Osteoblast (primary cell): ENCODE results near the gene ZNF558. TPM values are rescaled to one million over a fixed set of nuclear protein-coding genes. Genes with fewer than 3 reads are reported as not detected.
"Not testable (repeated sequence)": the region's sequence is repeated elsewhere in the genome, so short reads cannot be mapped to it uniquely, and the experiment has no call there.

ENCODE experiments used
- DNase-seq: peaks from one replicate; pipeline ENCODE4 v3.0.0; 2011; ENCODE audit warnings: low spot score, mixed read lengths; ENCODE audit not compliant: insufficient read length; ENCODE audit errors: missing footprints
- H2AFZ ChIP-seq: 2 replicates; pipeline ENCODE4 v1.6.0; 2011; ENCODE audit warnings: mild to moderate bottlenecking, low read length
- H3K27ac ChIP-seq: 2 replicates; pipeline ENCODE4 v1.5.1; 2011; ENCODE audit warnings: mild to moderate bottlenecking, low read depth, low read length, moderate library complexity
- H3K27me3 ChIP-seq: 2 replicates; pipeline ENCODE4 v1.6.0; 2012; ENCODE audit warnings: mild to moderate bottlenecking, control low read depth, inconsistent platforms, low read length, moderate library complexity; ENCODE audit not compliant: insufficient read depth
- H3K36me3 ChIP-seq: 2 replicates; pipeline ENCODE4 v1.5.1; 2011; ENCODE audit warnings: mild to moderate bottlenecking, low read length, control low read depth, moderate library complexity; ENCODE audit not compliant: insufficient read depth
- H3K4me1 ChIP-seq: 2 replicates; pipeline ENCODE4 v1.5.1; 2011; ENCODE audit warnings: mild to moderate bottlenecking, low read length, control low read depth, moderate library complexity; ENCODE audit not compliant: insufficient read depth
- H3K4me2 ChIP-seq: 2 replicates; pipeline ENCODE4 v1.6.0; 2011; ENCODE audit warnings: mild to moderate bottlenecking, low read length; ENCODE audit not compliant: insufficient read depth
- H3K4me3 ChIP-seq: fragments of 200-600 bp; sonication (generic); 3 replicates; pipeline ENCODE4 v1.5.1; 2012; ENCODE audit warnings: mild to moderate bottlenecking, low read length, inconsistent platforms; ENCODE audit not compliant: insufficient read depth
- H3K79me2 ChIP-seq: 2 replicates; pipeline ENCODE4 v1.6.0; 2012; ENCODE audit warnings: mild to moderate bottlenecking, low read length, control low read depth, inconsistent platforms; ENCODE audit not compliant: insufficient read depth
- H3K9me3 ChIP-seq: 2 replicates; pipeline ENCODE4 v1.5.1; 2011; ENCODE audit warnings: low read depth, low read length, control low read depth
- H4K20me1 ChIP-seq: 2 replicates; pipeline ENCODE4 v1.6.0; 2012; ENCODE audit warnings: mild to moderate bottlenecking, low read length, control low read depth; ENCODE audit not compliant: insufficient read depth
- total RNA-seq: library from RNA; depleted of rRNA; stranded (reverse); fragments of >200 nt; gene quantifications from 2 replicates; pipeline ENCODE4 v1.2.3, GENCODE V29; 2012
- TF ChIP-seq, protein P1 (sequence below): IDR thresholded peaks from 2 replicates; pipeline ENCODE4 v1.5.1; 2011; ENCODE audit warnings: mild to moderate bottlenecking, low read depth, low read length, moderate library complexity; ENCODE audit errors: extremely low read depth

ZNF558 gene
- total RNA-seq, 1 donor, result 24.6 TPM

DNA sequence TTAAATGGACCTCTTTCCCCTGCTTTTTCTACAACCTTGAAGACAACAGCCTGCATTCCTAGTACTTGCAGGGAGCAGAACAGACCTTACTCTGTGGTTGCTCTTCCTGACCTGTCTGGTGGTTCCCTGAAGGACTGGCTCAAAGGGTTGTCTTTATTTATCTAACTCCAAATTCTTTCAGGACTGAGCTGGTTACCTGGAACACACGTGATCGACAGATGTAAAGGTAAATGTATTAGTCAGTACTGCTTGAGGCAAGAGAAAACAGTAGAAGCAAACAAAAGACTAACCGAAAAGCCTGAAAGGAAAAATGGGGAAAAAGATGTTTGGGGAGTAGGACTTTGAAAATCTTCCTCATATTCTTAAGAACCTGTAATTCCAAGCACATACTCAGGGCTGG is 17.9 kb downstream of the ZNF558 start:
- H3K4me2 ChIP-seq, result no peak overlapping the region
- no peak overlapping the region for H3K4me3 ChIP-seq
- peaks cover 67% of the 10 kb centered on the region for H3K36me3 ChIP-seq
- H3K79me2 ChIP-seq, result no peaks in the 10 kb centered on the region
- DNase-seq, result no peak
- no peak overlapping the region for H3K27ac ChIP-seq
- H3K4me1 ChIP-seq, result no peaks in the 10 kb centered on the region
- no peaks in the 10 kb centered on the region for H4K20me1 ChIP-seq
- TF ChIP-seq, protein P1, sequence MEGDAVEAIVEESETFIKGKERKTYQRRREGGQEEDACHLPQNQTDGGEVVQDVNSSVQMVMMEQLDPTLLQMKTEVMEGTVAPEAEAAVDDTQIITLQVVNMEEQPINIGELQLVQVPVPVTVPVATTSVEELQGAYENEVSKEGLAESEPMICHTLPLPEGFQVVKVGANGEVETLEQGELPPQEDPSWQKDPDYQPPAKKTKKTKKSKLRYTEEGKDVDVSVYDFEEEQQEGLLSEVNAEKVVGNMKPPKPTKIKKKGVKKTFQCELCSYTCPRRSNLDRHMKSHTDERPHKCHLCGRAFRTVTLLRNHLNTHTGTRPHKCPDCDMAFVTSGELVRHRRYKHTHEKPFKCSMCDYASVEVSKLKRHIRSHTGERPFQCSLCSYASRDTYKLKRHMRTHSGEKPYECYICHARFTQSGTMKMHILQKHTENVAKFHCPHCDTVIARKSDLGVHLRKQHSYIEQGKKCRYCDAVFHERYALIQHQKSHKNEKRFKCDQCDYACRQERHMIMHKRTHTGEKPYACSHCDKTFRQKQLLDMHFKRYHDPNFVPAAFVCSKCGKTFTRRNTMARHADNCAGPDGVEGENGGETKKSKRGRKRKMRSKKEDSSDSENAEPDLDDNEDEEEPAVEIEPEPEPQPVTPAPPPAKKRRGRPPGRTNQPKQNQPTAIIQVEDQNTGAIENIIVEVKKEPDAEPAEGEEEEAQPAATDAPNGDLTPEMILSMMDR, result no peak
- no peaks in the 10 kb centered on the region for H3K27me3 ChIP-seq
- no peak overlapping the region for H2AFZ ChIP-seq
- peaks cover 49% of the 10 kb centered on the region for H3K9me3 ChIP-seq

DNA sequence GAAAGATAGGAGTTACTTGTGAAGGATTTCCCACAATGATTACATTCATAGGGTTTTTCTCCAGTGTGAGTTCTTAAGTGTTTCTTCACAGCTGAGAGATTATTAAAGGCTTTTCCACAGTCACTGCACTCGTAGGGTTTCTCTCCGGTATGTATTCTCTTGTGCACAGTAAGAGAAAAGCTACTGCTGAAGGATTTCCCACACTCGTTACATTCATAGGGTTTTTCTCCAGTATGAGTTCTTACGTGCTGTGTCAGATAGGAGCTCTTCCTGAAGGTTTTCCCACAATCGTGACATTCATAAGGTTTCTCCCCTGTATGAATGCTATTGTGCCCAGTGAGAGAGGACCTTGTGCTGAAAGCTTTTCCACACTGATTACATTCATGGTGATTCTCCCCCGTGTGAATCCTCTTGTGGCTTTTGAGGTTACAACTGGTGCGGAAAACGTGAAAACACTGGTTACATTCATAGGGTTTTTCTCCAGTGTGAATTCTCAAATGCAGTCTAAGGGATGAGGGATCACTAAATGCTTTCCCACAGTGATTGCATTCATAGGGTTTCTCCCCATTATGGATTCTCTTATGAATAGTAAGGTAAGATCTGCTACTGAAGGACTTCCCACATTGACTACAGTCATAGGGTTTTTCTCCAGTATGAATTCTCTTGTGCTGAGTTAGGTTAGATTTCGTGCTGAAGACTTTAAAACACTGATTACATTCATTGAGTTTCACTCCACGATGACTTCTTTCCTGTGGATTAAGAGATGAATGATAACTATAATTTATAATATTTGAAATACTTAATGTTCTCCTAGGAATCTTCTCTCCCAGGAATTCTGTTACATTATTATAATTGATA is 20.6 kb downstream of the ZNF558 start:
- H3K79me2 ChIP-seq, result no peaks in the 10 kb centered on the region
- H3K9me3 ChIP-seq, result peaks cover 64% of the 10 kb centered on the region
- no peak overlapping the region for H3K4me2 ChIP-seq
- TF ChIP-seq, protein P1, result no peak
- H4K20me1 ChIP-seq, result no peaks in the 10 kb centered on the region
- no peaks in the 10 kb centered on the region for H3K27me3 ChIP-seq
- DNase-seq, result no peak
- H3K36me3 ChIP-seq, result peaks cover 61% of the 10 kb centered on the region
- peak overlapping the region; percentile 8 for H3K4me3 ChIP-seq
- no peaks in the 10 kb centered on the region for H3K4me1 ChIP-seq
- no peak overlapping the region for H2AFZ ChIP-seq
- no peak overlapping the region for H3K27ac ChIP-seq

DNA sequence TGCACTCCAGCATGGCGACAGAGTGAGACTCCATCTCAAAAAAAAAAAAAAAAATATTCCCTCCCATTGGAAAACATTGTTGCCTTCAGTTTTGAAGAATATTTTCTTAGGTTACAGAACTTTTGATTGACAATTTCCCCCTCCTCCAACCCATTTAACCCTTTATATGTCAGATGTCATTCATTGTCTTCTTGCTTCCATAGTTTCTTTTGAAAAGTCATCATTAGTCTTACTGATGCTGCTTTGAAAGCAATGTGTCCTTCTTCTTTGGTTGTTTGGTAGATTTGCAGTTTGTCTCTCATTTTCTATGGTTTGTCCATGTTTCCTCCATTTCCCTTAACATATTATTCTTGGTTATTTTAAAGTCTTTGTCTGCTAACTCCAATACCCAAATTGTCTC is 25.4 kb downstream of the ZNF558 start:
- no peak for DNase-seq
- Histone ChIP-seq H3K9me3 (peaks cover 37% of the 10 kb centered on the region), H3K27ac (no peak overlapping the region), H3K27me3 (no peaks in the 10 kb centered on the region), H4K20me1 (no peaks in the 10 kb centered on the region), H3K4me3 (no peak overlapping the region), H3K4me1 (no peaks in the 10 kb centered on the region), H3K4me2 (no peak overlapping the region), H2AFZ (no peak overlapping the region), H3K79me2 (no peaks in the 10 kb centered on the region), H3K36me3 (peaks cover 26% of the 10 kb centered on the region)
- TF ChIP-seq, protein P1, result no peak

DNA sequence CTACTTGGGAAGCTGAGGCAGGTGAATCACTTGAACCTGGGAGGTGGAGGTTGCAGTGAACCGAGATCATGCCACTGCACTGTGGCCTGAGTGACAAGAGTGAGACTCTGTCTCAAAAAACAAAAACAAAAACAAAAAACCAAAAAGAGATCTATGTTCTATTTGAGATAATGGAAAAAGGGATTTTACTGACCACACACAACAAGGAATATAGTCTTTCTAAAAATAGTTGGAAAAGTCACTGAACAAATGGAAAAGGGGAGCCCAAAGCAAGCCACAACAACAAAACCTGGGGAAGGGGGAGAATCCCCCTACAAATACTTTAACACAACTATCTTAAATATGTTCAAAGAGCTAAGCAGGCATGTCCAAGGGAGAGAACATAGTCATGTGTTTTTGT is 37.3 kb downstream of the ZNF558 start:
- Histone ChIP-seq H4K20me1 (no peaks in the 10 kb centered on the region), H3K27me3 (no peaks in the 10 kb centered on the region), H3K4me3 (no peak overlapping the region), H3K27ac (no peak overlapping the region), H3K79me2 (no peaks in the 10 kb centered on the region), H3K4me1 (no peaks in the 10 kb centered on the region), H3K9me3 (no peaks in the 10 kb centered on the region), H3K36me3 (no peaks in the 10 kb centered on the region), H3K4me2 (no peak overlapping the region), H2AFZ (no peak overlapping the region)
- no peak for DNase-seq
- TF ChIP-seq, protein P1, result no peak

DNA sequence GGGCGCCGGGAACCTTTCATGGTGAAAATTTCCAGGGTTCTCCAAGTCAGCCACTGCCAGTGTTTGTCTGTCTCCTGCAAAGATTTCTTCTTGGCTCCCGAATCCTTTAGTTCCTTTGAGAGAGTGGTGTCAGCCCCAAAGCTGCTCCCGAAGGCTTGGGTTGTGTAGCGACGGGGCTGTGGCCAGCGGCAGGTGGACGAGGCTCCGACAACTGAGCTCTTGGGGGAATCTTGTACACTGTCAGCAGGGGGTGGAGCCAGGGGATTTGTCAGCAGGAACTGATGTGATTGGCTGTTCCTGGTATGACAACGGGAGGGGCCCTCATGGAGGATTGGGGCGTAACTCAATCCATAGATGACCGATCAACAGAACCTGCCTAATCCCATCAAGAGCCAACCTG is 58.5 kb downstream of the ZNF558 start:
- H3K27me3 ChIP-seq, H3K27ac ChIP-seq, H3K9me3 ChIP-seq, H4K20me1 ChIP-seq, H3K4me2 ChIP-seq, H3K79me2 ChIP-seq, H3K4me1 ChIP-seq, H3K36me3 ChIP-seq, H2AFZ ChIP-seq, DNase-seq, H3K4me3 ChIP-seq: not testable (repeated sequence)

DNA sequence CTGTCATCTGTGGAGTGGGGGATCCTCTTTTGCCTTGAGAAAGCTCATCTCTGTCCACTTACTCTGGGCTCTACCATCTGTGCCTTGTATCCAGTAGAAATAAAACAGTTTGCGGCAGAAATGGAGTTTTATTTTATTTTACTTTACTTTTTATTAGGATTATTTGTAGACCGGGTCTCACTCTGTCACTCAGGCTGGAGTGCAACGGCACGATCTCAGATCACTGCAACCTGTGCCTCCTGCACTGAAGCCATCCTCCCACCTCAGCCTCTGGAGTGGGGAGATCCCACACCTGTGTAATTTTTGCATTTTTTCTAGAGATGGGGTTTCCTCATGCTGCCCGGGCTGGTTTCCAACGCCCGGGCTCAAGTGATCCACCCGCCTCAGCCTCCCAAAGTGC is 62.8 kb downstream of the ZNF558 start:
- not testable (repeated sequence) for H3K4me2 ChIP-seq, H3K4me1 ChIP-seq, H3K4me3 ChIP-seq, H3K36me3 ChIP-seq, H3K9me3 ChIP-seq, H3K27ac ChIP-seq, H4K20me1 ChIP-seq, H3K79me2 ChIP-seq, DNase-seq, H2AFZ ChIP-seq, H3K27me3 ChIP-seq
